Hippocampal formation (tissue), 2 donors: ENCODE data around the gene KIAA1217.

Experiments
- DNase-seq, 2 donors: peaks; one replicate each; lab custom pipeline; 2025; lab: John Stamatoyannopoulos, UW

Gene KIAA1217

GRCh38 chr10:24208661-24209431, at the start of gene KIAA1217:
Gene KIAA1217, plus strand, starts transcription at chr10:24209138. Its CDS starts 56 bp downstream, at chr10:24209194.
- no peak for DNase-seq

- DNase-seq = peak in 1 of 2 donors; percentile 39
These were observed 46.5 kb upstream of the KIAA1217 start for GRCh38 chr10:24162206-24162985.

- no peak for DNase-seq
These were observed 45.5 kb upstream of the KIAA1217 start for GRCh38 chr10:24163485-24163884.

- no peak for DNase-seq
These were observed 40.4 kb upstream of the KIAA1217 start for GRCh38 chr10:24168258-24169170.

GRCh38 chr10:24170199-24170598, 38.7 kb upstream of the KIAA1217 start:
- DNase-seq = no peak

- DNase-seq = no peak
These were observed 36.0 kb upstream of the KIAA1217 start for GRCh38 chr10:24172909-24173308.

GRCh38 chr10:24174014-24174413, 34.9 kb upstream of the KIAA1217 start:
- no peak for DNase-seq

- DNase-seq = no peak
These were observed 32.3 kb upstream of the KIAA1217 start for GRCh38 chr10:24176658-24177057.

GRCh38 chr10:24177636-24178035, 31.3 kb upstream of the KIAA1217 start:
- no peak for DNase-seq

GRCh38 chr10:24180891-24181290, 28.0 kb upstream of the KIAA1217 start:
- DNase-seq = no peak

GRCh38 chr10:24184455-24184854, 24.5 kb upstream of the KIAA1217 start:
- no peak for DNase-seq

GRCh38 chr10:24193330-24193729, 15.6 kb upstream of the KIAA1217 start:
- DNase-seq = no peak

- DNase-seq = no peak
These were observed 11.7 kb upstream of the KIAA1217 start for GRCh38 chr10:24197263-24197662.

GRCh38 chr10:24201503-24202180, 7.3 kb upstream of the KIAA1217 start:
- no peak for DNase-seq

- no peak for DNase-seq
These were observed 6.8 kb upstream of the KIAA1217 start for GRCh38 chr10:24202181-24202570.

- no peak for DNase-seq
These were observed 3.1 kb upstream of the KIAA1217 start for GRCh38 chr10:24205821-24206220.

GRCh38 chr10:24206334-24206733, 2.6 kb upstream of the KIAA1217 start:
- no peak for DNase-seq

GRCh38 chr10:24206926-24207325, 2.0 kb upstream of the KIAA1217 start:
- no peak for DNase-seq

- DNase-seq = no peak
These were observed 1.6 kb upstream of the KIAA1217 start for GRCh38 chr10:24207341-24207740.

- no peak for DNase-seq
These were observed 942 bp upstream of the KIAA1217 start for GRCh38 chr10:24207781-24208611.

GRCh38 chr10:24209432-24209771, 464 bp downstream of the KIAA1217 start:
- no peak for DNase-seq
